Activated naive CD8-positive, alpha-beta T cell (primary cell): Measurements from ENCODE around the gene PDXK.
"Not testable (repeated sequence)": the region's sequence is repeated elsewhere in the genome, so short reads cannot be mapped to it uniquely, and the experiment has no call there.

Experiments used
- H3K27ac Mint-ChIP-seq: one replicate; pipeline ENCODE4 v1.8.0; 2021; ENCODE audit warnings: mixed read lengths
- H3K27me3 Mint-ChIP-seq: one replicate; pipeline ENCODE4 v1.8.0; 2021; ENCODE audit warnings: mixed read lengths
- H3K36me3 Mint-ChIP-seq: one replicate; pipeline ENCODE4 v1.8.0; 2021; ENCODE audit warnings: mixed read lengths
- H3K4me1 Mint-ChIP-seq: one replicate; pipeline ENCODE4 v1.8.0; 2021; ENCODE audit warnings: low read depth, mixed read lengths
- H3K4me3 Mint-ChIP-seq: one replicate; pipeline ENCODE4 v1.8.0; 2021; ENCODE audit warnings: mild to moderate bottlenecking, mixed read lengths
- H3K9me3 Mint-ChIP-seq: one replicate; pipeline ENCODE4 v1.8.0; 2021; ENCODE audit warnings: low read depth, mixed read lengths

PDXK gene

GRCh38 chr21:43708745-43709381 lies 10.1 kb upstream of the PDXK start:
- Mint-ChIP-seq H3K27me3 (no peaks in the 10 kb centered on the region), H3K4me3 (no peak overlapping the region), H3K27ac (no peak overlapping the region), H3K9me3 (no peaks in the 10 kb centered on the region), H3K4me1 (no peaks in the 10 kb centered on the region), H3K36me3 (no peaks in the 10 kb centered on the region)

- H3K9me3 Mint-ChIP-seq = no peaks in the 10 kb centered on the region
- no peak overlapping the region for H3K4me3 Mint-ChIP-seq
- H3K4me1 Mint-ChIP-seq = peaks cover 7% of the 10 kb centered on the region
- no peaks in the 10 kb centered on the region for H3K36me3 Mint-ChIP-seq
- H3K27ac Mint-ChIP-seq = no peak overlapping the region
- H3K27me3 Mint-ChIP-seq = no peaks in the 10 kb centered on the region
Measured at GRCh38 chr21:43712268-43712942, 6.5 kb upstream of the PDXK start.

GRCh38 chr21:43713123-43713522 lies 5.8 kb upstream of the PDXK start:
- not testable (repeated sequence) for H3K27ac Mint-ChIP-seq, H3K27me3 Mint-ChIP-seq, H3K36me3 Mint-ChIP-seq, H3K4me3 Mint-ChIP-seq, H3K9me3 Mint-ChIP-seq
- peaks cover 10% of the 10 kb centered on the region for H3K4me1 Mint-ChIP-seq

- Mint-ChIP-seq H3K27ac (no peak overlapping the region), H3K4me1 (peaks cover 23% of the 10 kb centered on the region), H3K9me3 (no peaks in the 10 kb centered on the region), H3K36me3 (no peaks in the 10 kb centered on the region), H3K27me3 (no peaks in the 10 kb centered on the region), H3K4me3 (no peak overlapping the region)
Measured at GRCh38 chr21:43716376-43717165, 2.4 kb upstream of the PDXK start.

- H3K36me3 Mint-ChIP-seq = no peaks in the 10 kb centered on the region
- H3K27me3 Mint-ChIP-seq = no peaks in the 10 kb centered on the region
- H3K4me3 Mint-ChIP-seq = peak overlapping the region; percentile 59
- H3K4me1 Mint-ChIP-seq = peaks cover 28% of the 10 kb centered on the region
- no peaks in the 10 kb centered on the region for H3K9me3 Mint-ChIP-seq
- no peak overlapping the region for H3K27ac Mint-ChIP-seq
Measured at GRCh38 chr21:43717166-43717853, 1.6 kb upstream of the PDXK start.

- Mint-ChIP-seq H3K36me3 (no peaks in the 10 kb centered on the region), H3K27ac (peak overlapping the region; percentile 72), H3K27me3 (no peaks in the 10 kb centered on the region), H3K9me3 (no peaks in the 10 kb centered on the region), H3K4me3 (peak overlapping the region; percentile 86), H3K4me1 (peaks cover 31% of the 10 kb centered on the region)
Measured at GRCh38 chr21:43717967-43718871, 710 bp upstream of the PDXK start.

- Mint-ChIP-seq H3K4me3 (peak overlapping the region; percentile 86), H3K27ac (no peak overlapping the region), H3K9me3 (no peaks in the 10 kb centered on the region), H3K36me3 (no peaks in the 10 kb centered on the region), H3K4me1 (peaks cover 31% of the 10 kb centered on the region), H3K27me3 (no peaks in the 10 kb centered on the region)
Measured at GRCh38 chr21:43719748-43720538, 1.0 kb downstream of the PDXK start.

- Mint-ChIP-seq H3K27me3 (no peaks in the 10 kb centered on the region), H3K4me1 (peaks cover 36% of the 10 kb centered on the region), H3K9me3 (no peaks in the 10 kb centered on the region), H3K4me3 (peak overlapping the region; percentile 86), H3K36me3 (no peaks in the 10 kb centered on the region), H3K27ac (no peak overlapping the region)
Measured at GRCh38 chr21:43720539-43721166, 1.7 kb downstream of the PDXK start.

- no peaks in the 10 kb centered on the region for H3K9me3 Mint-ChIP-seq
- H3K27ac Mint-ChIP-seq = no peak overlapping the region
- H3K4me1 Mint-ChIP-seq = peaks cover 40% of the 10 kb centered on the region
- H3K36me3 Mint-ChIP-seq = no peaks in the 10 kb centered on the region
- H3K4me3 Mint-ChIP-seq = peak overlapping the region; percentile 86
- no peaks in the 10 kb centered on the region for H3K27me3 Mint-ChIP-seq
Measured at GRCh38 chr21:43721206-43721605, 2.3 kb downstream of the PDXK start.

- peak overlapping the region; percentile 44 for H3K4me3 Mint-ChIP-seq
- no peak overlapping the region for H3K27ac Mint-ChIP-seq
- peaks cover 40% of the 10 kb centered on the region for H3K4me1 Mint-ChIP-seq
- no peaks in the 10 kb centered on the region for H3K36me3 Mint-ChIP-seq
- H3K27me3 Mint-ChIP-seq = no peaks in the 10 kb centered on the region
- no peaks in the 10 kb centered on the region for H3K9me3 Mint-ChIP-seq
Measured at GRCh38 chr21:43721939-43722338, 3.0 kb downstream of the PDXK start.

- Mint-ChIP-seq H3K9me3 (no peaks in the 10 kb centered on the region), H3K36me3 (no peaks in the 10 kb centered on the region), H3K27ac (no peak overlapping the region), H3K4me3 (no peak overlapping the region), H3K4me1 (peaks cover 50% of the 10 kb centered on the region), H3K27me3 (no peaks in the 10 kb centered on the region)
Measured at GRCh38 chr21:43723648-43724047, 4.7 kb downstream of the PDXK start.

GRCh38 chr21:43726686-43727518 lies 8.0 kb downstream of the PDXK start:
- H3K36me3 Mint-ChIP-seq = no peaks in the 10 kb centered on the region
- H3K27ac Mint-ChIP-seq = peak overlapping the region; percentile 81
- no peaks in the 10 kb centered on the region for H3K9me3 Mint-ChIP-seq
- H3K27me3 Mint-ChIP-seq = no peaks in the 10 kb centered on the region
- peaks cover 54% of the 10 kb centered on the region for H3K4me1 Mint-ChIP-seq
- H3K4me3 Mint-ChIP-seq = peak overlapping the region; percentile 63
